SK-N-SH (cell line): Measurements from ENCODE around the gene VPS13C. TPM values are rescaled to one million over a fixed set of nuclear protein-coding genes. Genes with fewer than 3 reads are reported as not detected.

Experiments used
- CTCF ChIA-PET: fragments of 300-600, 350-600 bp; formaldehyde crosslinking; extraction: SDS; loops from one replicate; lab custom pipeline; 2021; lab: Yijun Ruan, JAX
- POLR2A ChIA-PET: fragments of 350-600 bp; sonication (Branson Sonifier 250); formaldehyde crosslinking; extraction: SDS; loops from one replicate; lab custom pipeline; 2020; ENCODE audit warnings: antibody characterized with exemption, inconsistent platforms; lab: Yijun Ruan, JAX
- DNase-seq: peaks from one replicate; pipeline ENCODE4 v3.0.0; 2012
- H2AFZ ChIP-seq: fragments of 200-600 bp; sonication (generic); 2 replicates; pipeline ENCODE4 v1.8.1; 2016; ENCODE audit warnings: antibody characterized with exemption, mild to moderate bottlenecking, low read depth
- H3F3A ChIP-seq: fragments of 200-600 bp; sonication (generic); replicated peaks from 2 replicates; pipeline ENCODE3; 2016; ENCODE audit warnings: antibody characterized with exemption, mild to moderate bottlenecking; ENCODE audit not compliant: insufficient read depth
- H3K27ac ChIP-seq, 2 experiments: fragments of 200-500 bp in 1 of 2; fragments of 200-600 bp in 1 of 2; sonication (Bioruptor generic) in 1 of 2; sonication (generic), shearing (Covaris generic) in 1 of 2; 2 replicates each; pipeline versions ENCODE4 v1.5.1 to v1.6.1; 2014 to 2016; ENCODE audit warnings: low read depth in 2 of 2, inconsistent platforms in 1 of 2, low read length in 1 of 2, mild to moderate bottlenecking in 1 of 2, mixed read lengths in 1 of 2
- H3K27me3 ChIP-seq: fragments of 200-600 bp; sonication (generic), shearing (Covaris generic); 2 replicates; pipeline ENCODE4 v1.6.1; 2016; ENCODE audit warnings: mixed run types; ENCODE audit not compliant: insufficient read depth
- H3K36me3 ChIP-seq, 2 experiments: fragments of 200-500 bp in 1 of 2; fragments of 200-600 bp in 1 of 2; sonication (Bioruptor generic) in 1 of 2; sonication (generic) in 1 of 2; replicated peaks in 1 of 2; 2 replicates each; pipeline versions ENCODE3 to v1.5.1; 2014 to 2016; ENCODE audit warnings: low read length in 1 of 2, mild to moderate bottlenecking in 1 of 2; ENCODE audit not compliant: insufficient read depth in 2 of 2, control insufficient read depth in 1 of 2
- H3K4me1 ChIP-seq, 2 experiments: fragments of 200-500 bp in 1 of 2; fragments of 200-600 bp in 1 of 2; sonication (Bioruptor generic) in 1 of 2; sonication (generic), shearing (Covaris generic) in 1 of 2; 2 replicates each; pipeline versions ENCODE4 v1.5.1 to v1.6.1; 2014 to 2016; ENCODE audit warnings: low read depth in 1 of 2, low read length in 1 of 2, mixed run types in 1 of 2; ENCODE audit not compliant: insufficient read depth in 2 of 2, control insufficient read depth in 1 of 2
- H3K4me2 ChIP-seq: fragments of 200-600 bp; sonication (generic), shearing (Covaris generic); 2 replicates; pipeline ENCODE4 v1.6.1; 2017; ENCODE audit warnings: mixed run types
- H3K4me3 ChIP-seq, 2 experiments: fragments of 200-500 bp in 1 of 2; fragments of 200-600 bp in 1 of 2; sonication (Bioruptor generic) in 1 of 2; sonication (generic), shearing (Covaris generic) in 1 of 2; 2 replicates each; pipeline versions ENCODE4 v1.5.1 to v1.8.1; 2014 to 2016; ENCODE audit warnings: low read depth in 2 of 2, inconsistent platforms in 1 of 2, low read length in 1 of 2, mild to moderate bottlenecking in 1 of 2, mixed read lengths in 1 of 2, moderate library complexity in 1 of 2
- H3K79me2 ChIP-seq: fragments of 200-600 bp; sonication (generic); 2 replicates; pipeline ENCODE4 v1.8.1; 2017; ENCODE audit warnings: mild to moderate bottlenecking; ENCODE audit not compliant: insufficient read depth
- H3K9ac ChIP-seq: fragments of 200-600 bp; sonication (generic); 2 replicates; pipeline ENCODE4 v1.6.1; 2017; ENCODE audit warnings: mixed run types
- H3K9me2 ChIP-seq: fragments of 200-600 bp; sonication (generic); 2 replicates; pipeline ENCODE4 v1.6.1; 2017; ENCODE audit warnings: mixed run types
- H3K9me3 ChIP-seq: fragments of 200-600 bp; sonication (generic); 2 replicates; pipeline ENCODE4 v1.6.1; 2017; ENCODE audit warnings: mixed run types, mild to moderate bottlenecking, moderate library complexity
- H4K20me1 ChIP-seq: fragments of 200-600 bp; sonication (generic); 2 replicates; pipeline ENCODE4 v1.6.1; 2017; ENCODE audit warnings: mild to moderate bottlenecking, mixed run types; ENCODE audit not compliant: insufficient read depth
- EP300 ChIP-seq, 2 experiments: IDR thresholded peaks; 2 replicates each; pipeline versions ENCODE4 v1.4.0 to v1.6.1; 2012; ENCODE audit warnings: borderline replicate concordance in 1 of 2, low read depth in 1 of 2, low read length in 1 of 2
- EZH2phosphoT487 ChIP-seq: fragments of 200-600 bp; sonication (generic); IDR thresholded peaks from 2 replicates; pipeline ENCODE4 v1.6.1; 2017; ENCODE audit warnings: low read depth, mixed run types, mild to moderate bottlenecking, antibody characterized with exemption, moderate library complexity, borderline replicate concordance
- FOSL2 ChIP-seq: IDR thresholded peaks from 2 replicates; pipeline ENCODE4 v1.4.0; 2012; ENCODE audit warnings: low read depth, mild to moderate bottlenecking, moderate library complexity, borderline replicate concordance
- GATA2 ChIP-seq: sonication (generic); formaldehyde crosslinking; IDR thresholded peaks from 2 replicates; pipeline ENCODE4 v1.5.0; 2020; ENCODE audit warnings: mild to moderate bottlenecking, missing genetic modification reagents
- JUND ChIP-seq: IDR thresholded peaks from 2 replicates; pipeline ENCODE4 v1.4.0; 2012
- MXI1 ChIP-seq: IDR thresholded peaks from 2 replicates; pipeline ENCODE4 v1.6.1; 2012; ENCODE audit warnings: mild to moderate bottlenecking, low read depth, low read length, improper control_type of control experiment
- NFIC ChIP-seq: IDR thresholded peaks from 2 replicates; pipeline ENCODE4 v1.4.0; 2012; ENCODE audit warnings: borderline replicate concordance
- NRF1 ChIP-seq: IDR thresholded peaks from 2 replicates; pipeline ENCODE4 v1.6.1; 2012; ENCODE audit warnings: low read depth, mild to moderate bottlenecking, low read length
- POLR2AphosphoS5 ChIP-seq: IDR thresholded peaks from 2 replicates; pipeline ENCODE4 v1.6.1; 2012; ENCODE audit warnings: low read depth, low read length
- SIN3A ChIP-seq: IDR thresholded peaks from 2 replicates; pipeline ENCODE4 v1.6.1; 2012; ENCODE audit warnings: low read depth, mild to moderate bottlenecking, low read length, moderate library complexity, borderline replicate concordance
- SMC3 ChIP-seq: IDR thresholded peaks from 2 replicates; pipeline ENCODE4 v1.6.1; 2012; ENCODE audit warnings: low read depth, low read length, improper control_type of control experiment
- TEAD4 ChIP-seq: IDR thresholded peaks from 2 replicates; pipeline ENCODE4 v1.4.0; 2012; ENCODE audit warnings: mild to moderate bottlenecking, borderline replicate concordance; ENCODE audit not compliant: insufficient read depth
- YY1 ChIP-seq: IDR thresholded peaks from 2 replicates; pipeline ENCODE4 v1.4.0; 2012; ENCODE audit warnings: low read depth, mild to moderate bottlenecking
- polyA plus RNA-seq, 3 experiments: library from polyadenylated mRNA; depleted of rRNA; stranded (reverse); fragments of >200 nt; gene quantifications; 2 replicates each; pipeline ENCODE4 v1.2.3, GENCODE V29; 2012
- TF ChIP-seq, protein P1 (sequence below): fragments of 200-600 bp; sonication (generic); IDR thresholded peaks from 2 replicates; pipeline ENCODE4 v1.6.1; 2017; ENCODE audit warnings: antibody characterized with exemption, mild to moderate bottlenecking, moderate library complexity
- TF ChIP-seq, protein P2 (sequence below): IDR thresholded peaks from 2 replicates; pipeline ENCODE4 v1.4.0; 2012; ENCODE audit warnings: low read depth, borderline replicate concordance
- TF ChIP-seq, protein P3 (sequence below): IDR thresholded peaks from 2 replicates; pipeline ENCODE4 v1.4.0; 2012; ENCODE audit warnings: low read depth, borderline replicate concordance
- TF ChIP-seq, protein P4 (sequence below): IDR thresholded peaks from 2 replicates; pipeline ENCODE4 v1.4.0; 2012; ENCODE audit warnings: low read depth
- TF ChIP-seq, protein P5 (sequence below): IDR thresholded peaks from 2 replicates; pipeline ENCODE4; 2012
- TF ChIP-seq, protein P6 (sequence below): IDR thresholded peaks from 2 replicates; pipeline ENCODE4 v1.6.1; 2012; ENCODE audit warnings: mild to moderate bottlenecking, low read depth, low read length, moderate library complexity

The VPS13C gene
- polyA plus RNA-seq, 1 of the 3 experiments (the other 2 are of a cell fraction) = 5.7 TPM

DNA sequence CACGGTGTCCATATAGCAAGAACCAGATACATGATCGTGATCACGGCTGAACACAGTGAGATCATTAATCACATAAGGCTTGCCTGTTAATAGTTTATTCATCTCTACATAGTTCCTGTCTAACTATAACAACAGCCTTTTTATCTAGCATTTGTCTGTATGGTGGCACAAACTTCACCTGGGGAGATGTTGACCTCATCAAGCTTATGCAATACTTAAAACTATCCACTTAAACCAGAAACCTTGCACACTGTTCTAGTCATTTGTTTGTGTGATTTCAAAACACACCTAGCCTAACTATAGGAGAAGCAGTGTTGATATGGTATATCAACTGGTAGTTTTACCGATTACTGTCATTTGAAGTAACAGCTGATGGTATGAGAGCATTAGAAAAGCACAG, 124.8 kb downstream of the VPS13C start (continued):
- TF ChIP-seq EZH2phosphoT487 (no peak), SMC3 (no peak), JUND (no peak)
- TF ChIP-seq, protein P1, sequence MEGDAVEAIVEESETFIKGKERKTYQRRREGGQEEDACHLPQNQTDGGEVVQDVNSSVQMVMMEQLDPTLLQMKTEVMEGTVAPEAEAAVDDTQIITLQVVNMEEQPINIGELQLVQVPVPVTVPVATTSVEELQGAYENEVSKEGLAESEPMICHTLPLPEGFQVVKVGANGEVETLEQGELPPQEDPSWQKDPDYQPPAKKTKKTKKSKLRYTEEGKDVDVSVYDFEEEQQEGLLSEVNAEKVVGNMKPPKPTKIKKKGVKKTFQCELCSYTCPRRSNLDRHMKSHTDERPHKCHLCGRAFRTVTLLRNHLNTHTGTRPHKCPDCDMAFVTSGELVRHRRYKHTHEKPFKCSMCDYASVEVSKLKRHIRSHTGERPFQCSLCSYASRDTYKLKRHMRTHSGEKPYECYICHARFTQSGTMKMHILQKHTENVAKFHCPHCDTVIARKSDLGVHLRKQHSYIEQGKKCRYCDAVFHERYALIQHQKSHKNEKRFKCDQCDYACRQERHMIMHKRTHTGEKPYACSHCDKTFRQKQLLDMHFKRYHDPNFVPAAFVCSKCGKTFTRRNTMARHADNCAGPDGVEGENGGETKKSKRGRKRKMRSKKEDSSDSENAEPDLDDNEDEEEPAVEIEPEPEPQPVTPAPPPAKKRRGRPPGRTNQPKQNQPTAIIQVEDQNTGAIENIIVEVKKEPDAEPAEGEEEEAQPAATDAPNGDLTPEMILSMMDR = no peak

DNA sequence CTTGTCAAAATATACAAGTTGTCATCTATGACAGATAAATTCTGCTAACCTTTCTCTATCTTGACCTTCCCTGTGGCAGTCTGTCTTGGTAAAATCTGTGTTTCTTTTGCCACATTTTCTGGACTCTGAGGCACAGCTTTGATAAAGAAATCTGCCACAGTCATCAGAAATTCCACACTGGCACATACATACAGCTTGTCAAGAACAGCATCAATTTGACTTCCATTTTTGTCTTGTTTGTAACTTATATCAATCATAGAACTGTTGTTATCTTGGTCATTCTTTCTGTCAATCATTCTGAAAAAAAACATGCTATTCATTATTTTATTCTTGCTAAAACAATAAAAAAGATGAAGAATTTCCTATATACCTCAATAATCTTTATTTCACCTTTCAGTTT, 130.8 kb downstream of the VPS13C start:
- no peak overlapping the region for H3K9ac ChIP-seq
- no peaks in the 10 kb centered on the region for H3K4me1 ChIP-seq
- no peaks in the 10 kb centered on the region for H3K9me2 ChIP-seq
- H3K79me2 ChIP-seq = no peaks in the 10 kb centered on the region
- H3K36me3 ChIP-seq = peaks cover 52 to 66% of the 10 kb centered on the region in 2 experiments
- no peak overlapping the region for H3K4me3 ChIP-seq
- CTCF ChIA-PET = interaction anchor here (0.6 to 0.8 kb wide), 2 partner anchors 57 kb away, joined by 3 read pairs; no protein-coding TSS in a partner anchor
- no peak for TF ChIP-seq NFIC
- TF ChIP-seq TEAD4 = no peak
- no peak for TF ChIP-seq EP300 (IDR thresholded peaks at IDR 0.05; ENCODE audit: borderline replicate concordance in 1 of 2, low read depth in 1 of 2, low read length in 1 of 2)
- TF ChIP-seq, protein P2, sequence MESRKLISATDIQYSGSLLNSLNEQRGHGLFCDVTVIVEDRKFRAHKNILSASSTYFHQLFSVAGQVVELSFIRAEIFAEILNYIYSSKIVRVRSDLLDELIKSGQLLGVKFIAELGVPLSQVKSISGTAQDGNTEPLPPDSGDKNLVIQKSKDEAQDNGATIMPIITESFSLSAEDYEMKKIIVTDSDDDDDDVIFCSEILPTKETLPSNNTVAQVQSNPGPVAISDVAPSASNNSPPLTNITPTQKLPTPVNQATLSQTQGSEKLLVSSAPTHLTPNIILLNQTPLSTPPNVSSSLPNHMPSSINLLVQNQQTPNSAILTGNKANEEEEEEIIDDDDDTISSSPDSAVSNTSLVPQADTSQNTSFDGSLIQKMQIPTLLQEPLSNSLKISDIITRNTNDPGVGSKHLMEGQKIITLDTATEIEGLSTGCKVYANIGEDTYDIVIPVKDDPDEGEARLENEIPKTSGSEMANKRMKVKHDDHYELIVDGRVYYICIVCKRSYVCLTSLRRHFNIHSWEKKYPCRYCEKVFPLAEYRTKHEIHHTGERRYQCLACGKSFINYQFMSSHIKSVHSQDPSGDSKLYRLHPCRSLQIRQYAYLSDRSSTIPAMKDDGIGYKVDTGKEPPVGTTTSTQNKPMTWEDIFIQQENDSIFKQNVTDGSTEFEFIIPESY = no peak
- TF ChIP-seq GATA2 (CRISPR knock-in tag) = no peak
- no peak for TF ChIP-seq SIN3A
- TF ChIP-seq, protein P3, sequence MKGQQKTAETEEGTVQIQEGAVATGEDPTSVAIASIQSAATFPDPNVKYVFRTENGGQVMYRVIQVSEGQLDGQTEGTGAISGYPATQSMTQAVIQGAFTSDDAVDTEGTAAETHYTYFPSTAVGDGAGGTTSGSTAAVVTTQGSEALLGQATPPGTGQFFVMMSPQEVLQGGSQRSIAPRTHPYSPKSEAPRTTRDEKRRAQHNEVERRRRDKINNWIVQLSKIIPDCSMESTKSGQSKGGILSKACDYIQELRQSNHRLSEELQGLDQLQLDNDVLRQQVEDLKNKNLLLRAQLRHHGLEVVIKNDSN = no peak
- TF ChIP-seq YY1 = no peak
- TF ChIP-seq, protein P4, sequence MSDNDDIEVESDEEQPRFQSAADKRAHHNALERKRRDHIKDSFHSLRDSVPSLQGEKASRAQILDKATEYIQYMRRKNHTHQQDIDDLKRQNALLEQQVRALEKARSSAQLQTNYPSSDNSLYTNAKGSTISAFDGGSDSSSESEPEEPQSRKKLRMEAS = no peak
- TF ChIP-seq, protein P5, sequence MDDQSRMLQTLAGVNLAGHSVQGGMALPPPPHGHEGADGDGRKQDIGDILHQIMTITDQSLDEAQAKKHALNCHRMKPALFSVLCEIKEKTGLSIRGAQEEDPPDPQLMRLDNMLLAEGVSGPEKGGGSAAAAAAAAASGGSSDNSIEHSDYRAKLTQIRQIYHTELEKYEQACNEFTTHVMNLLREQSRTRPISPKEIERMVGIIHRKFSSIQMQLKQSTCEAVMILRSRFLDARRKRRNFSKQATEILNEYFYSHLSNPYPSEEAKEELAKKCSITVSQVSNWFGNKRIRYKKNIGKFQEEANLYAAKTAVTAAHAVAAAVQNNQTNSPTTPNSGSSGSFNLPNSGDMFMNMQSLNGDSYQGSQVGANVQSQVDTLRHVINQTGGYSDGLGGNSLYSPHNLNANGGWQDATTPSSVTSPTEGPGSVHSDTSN = no peak
- TF ChIP-seq FOSL2 = no peak
- TF ChIP-seq, protein P6, sequence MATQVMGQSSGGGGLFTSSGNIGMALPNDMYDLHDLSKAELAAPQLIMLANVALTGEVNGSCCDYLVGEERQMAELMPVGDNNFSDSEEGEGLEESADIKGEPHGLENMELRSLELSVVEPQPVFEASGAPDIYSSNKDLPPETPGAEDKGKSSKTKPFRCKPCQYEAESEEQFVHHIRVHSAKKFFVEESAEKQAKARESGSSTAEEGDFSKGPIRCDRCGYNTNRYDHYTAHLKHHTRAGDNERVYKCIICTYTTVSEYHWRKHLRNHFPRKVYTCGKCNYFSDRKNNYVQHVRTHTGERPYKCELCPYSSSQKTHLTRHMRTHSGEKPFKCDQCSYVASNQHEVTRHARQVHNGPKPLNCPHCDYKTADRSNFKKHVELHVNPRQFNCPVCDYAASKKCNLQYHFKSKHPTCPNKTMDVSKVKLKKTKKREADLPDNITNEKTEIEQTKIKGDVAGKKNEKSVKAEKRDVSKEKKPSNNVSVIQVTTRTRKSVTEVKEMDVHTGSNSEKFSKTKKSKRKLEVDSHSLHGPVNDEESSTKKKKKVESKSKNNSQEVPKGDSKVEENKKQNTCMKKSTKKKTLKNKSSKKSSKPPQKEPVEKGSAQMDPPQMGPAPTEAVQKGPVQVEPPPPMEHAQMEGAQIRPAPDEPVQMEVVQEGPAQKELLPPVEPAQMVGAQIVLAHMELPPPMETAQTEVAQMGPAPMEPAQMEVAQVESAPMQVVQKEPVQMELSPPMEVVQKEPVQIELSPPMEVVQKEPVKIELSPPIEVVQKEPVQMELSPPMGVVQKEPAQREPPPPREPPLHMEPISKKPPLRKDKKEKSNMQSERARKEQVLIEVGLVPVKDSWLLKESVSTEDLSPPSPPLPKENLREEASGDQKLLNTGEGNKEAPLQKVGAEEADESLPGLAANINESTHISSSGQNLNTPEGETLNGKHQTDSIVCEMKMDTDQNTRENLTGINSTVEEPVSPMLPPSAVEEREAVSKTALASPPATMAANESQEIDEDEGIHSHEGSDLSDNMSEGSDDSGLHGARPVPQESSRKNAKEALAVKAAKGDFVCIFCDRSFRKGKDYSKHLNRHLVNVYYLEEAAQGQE = no peak
- no peak for TF ChIP-seq NRF1
- TF ChIP-seq POLR2AphosphoS5 = no peak
- TF ChIP-seq SMC3 = no peak
- TF ChIP-seq MXI1 = no peak
- no peaks in the 10 kb centered on the region for H3F3A ChIP-seq
- POLR2A ChIA-PET = no interaction called here
- no peak overlapping the region for H3K27ac ChIP-seq
- no peaks in the 10 kb centered on the region for H3K27me3 ChIP-seq
- no peak overlapping the region for H3K4me2 ChIP-seq
- H3K9me3 ChIP-seq = no peaks in the 10 kb centered on the region
- no peak overlapping the region for H2AFZ ChIP-seq
- no peak for DNase-seq
- no peaks in the 10 kb centered on the region for H4K20me1 ChIP-seq
